Right kidney (tissue), 1 donor: ENCODE data around the gene EPHB4.
A peak's percentile ranks its signal among the peaks of the same experiment; 100 is the strongest.
"Not testable (repeated sequence)": the region's sequence is repeated elsewhere in the genome, so short reads cannot be mapped to it uniquely, and the experiment has no call there.

Experiments
- DNase-seq: peaks from one replicate; pipeline ENCODE4 v3.0.0-alpha.2; 2016

EPHB4 gene

GRCh38 chr7:100855515-100855914, 28.2 kb upstream of the EPHB4 start:
- no peak for DNase-seq

GRCh38 chr7:100854899-100855298, 27.6 kb upstream of the EPHB4 start:
- DNase-seq = not testable (repeated sequence)

GRCh38 chr7:100854146-100854895, 27.0 kb upstream of the EPHB4 start:
- no peak for DNase-seq

- DNase-seq = peak; percentile 91
Observed at GRCh38 chr7:100852048-100852872, 24.9 kb upstream of the EPHB4 start, which contains the start of gene SLC12A9. SLC12A9 (plus strand) TSS chr7:100852713; CDS start chr7:100854198, 1,485 bp downstream.

- DNase-seq = no peak
Observed at GRCh38 chr7:100847360-100847759, 20.0 kb upstream of the EPHB4 start.

- no peak for DNase-seq
Observed at GRCh38 chr7:100840470-100841100, 13.3 kb upstream of the EPHB4 start.

GRCh38 chr7:100839361-100839760, 12.0 kb upstream of the EPHB4 start:
- no peak for DNase-seq

- peak; percentile 87 for DNase-seq
Observed at GRCh38 chr7:100837099-100837836, 9.9 kb upstream of the EPHB4 start.

GRCh38 chr7:100836812-100837098, 9.4 kb upstream of the EPHB4 start:
- no peak for DNase-seq

GRCh38 chr7:100835903-100836811, 8.8 kb upstream of the EPHB4 start:
- peak; percentile 76 for DNase-seq

GRCh38 chr7:100832281-100832633, 4.9 kb upstream of the EPHB4 start:
- DNase-seq = no peak

GRCh38 chr7:100830396-100830795, 3.1 kb upstream of the EPHB4 start:
- DNase-seq = no peak

- DNase-seq = peak; percentile 39
Observed at GRCh38 chr7:100829150-100829716, 1.9 kb upstream of the EPHB4 start.

GRCh38 chr7:100826514-100827329, 601 bp downstream of the EPHB4 start:
- DNase-seq = peak; percentile 83

- DNase-seq = peak; percentile 57
Observed at GRCh38 chr7:100825751-100826513, 1.4 kb downstream of the EPHB4 start.

- DNase-seq = no peak
Observed at GRCh38 chr7:100825215-100825671, 2.1 kb downstream of the EPHB4 start.

- no peak for DNase-seq
Observed at GRCh38 chr7:100824499-100825214, 2.7 kb downstream of the EPHB4 start.

- no peak for DNase-seq
Observed at GRCh38 chr7:100823534-100823933, 3.8 kb downstream of the EPHB4 start.

- no peak for DNase-seq
Observed at GRCh38 chr7:100823140-100823525, 4.2 kb downstream of the EPHB4 start.
